Spinal cord (tissue), 10 donors: ENCODE measurements around the gene VTCN1. TPM values are rescaled to one million over a fixed set of nuclear protein-coding genes. Genes with fewer than 3 reads are reported as not detected.

Source experiments
- DNase-seq, 6 donors: peaks; one replicate each; pipeline versions ENCODE4 v3.0.0 to v3.0.0-alpha.2; 2013 to 2015; ENCODE audit warnings: low spot score in 6 of 6, low read depth in 4 of 6
- H3K27ac ChIP-seq: one replicate; pipeline ENCODE4 v1.5.1; 2013; ENCODE audit warnings: low read depth, low read length, control low read depth
- H3K27me3 ChIP-seq: one replicate; pipeline ENCODE4 v1.6.1; 2013; ENCODE audit warnings: low read length; ENCODE audit not compliant: control insufficient read depth, insufficient read depth
- H3K36me3 ChIP-seq: one replicate; pipeline ENCODE4 v1.6.1; 2013; ENCODE audit warnings: low read length; ENCODE audit not compliant: control insufficient read depth, insufficient read depth
- H3K4me1 ChIP-seq: one replicate; pipeline ENCODE4 v1.6.1; 2013; ENCODE audit warnings: low read length; ENCODE audit not compliant: control insufficient read depth, insufficient read depth
- H3K4me3 ChIP-seq: one replicate; pipeline ENCODE4 v1.5.1; 2013; ENCODE audit warnings: low read depth, low read length, control low read depth
- H3K9me3 ChIP-seq: one replicate; pipeline ENCODE4 v1.6.1; 2013; ENCODE audit warnings: low read length; ENCODE audit not compliant: control insufficient read depth, insufficient read depth
- WGBS: methylation state at CpG from one replicate; pipeline ENCODE4 v1.1.5; 2013; ENCODE audit warnings: missing lambda C conversion rate; ENCODE audit not compliant: insufficient coverage; 5-methylcytosine and 5-hydroxymethylcytosine counted together
- polyA plus RNA-seq, 2 donors: library from polyadenylated mRNA; unstranded; fragments of 120-200 nt; gene quantifications; one replicate each; pipeline ENCODE4 v1.2.1, GENCODE V29; 2013; ENCODE audit not compliant: insufficient read length in 2 of 2
- total RNA-seq, 2 donors: library from RNA; depleted of rRNA in 1 of 2; stranded (reverse); fragments of 120-200 nt in 1 of 2; fragments of >200 nt in 1 of 2; gene quantifications; one replicate each; pipeline versions ENCODE4 v1.2.3 to v1.2.4, GENCODE V29; 2013 to 2014
- donor health status: healthy.

Gene VTCN1
- total and polyA plus RNA-seq, 4 donors, result 0.33 to 0.82 (median 0.59) TPM

DNA sequence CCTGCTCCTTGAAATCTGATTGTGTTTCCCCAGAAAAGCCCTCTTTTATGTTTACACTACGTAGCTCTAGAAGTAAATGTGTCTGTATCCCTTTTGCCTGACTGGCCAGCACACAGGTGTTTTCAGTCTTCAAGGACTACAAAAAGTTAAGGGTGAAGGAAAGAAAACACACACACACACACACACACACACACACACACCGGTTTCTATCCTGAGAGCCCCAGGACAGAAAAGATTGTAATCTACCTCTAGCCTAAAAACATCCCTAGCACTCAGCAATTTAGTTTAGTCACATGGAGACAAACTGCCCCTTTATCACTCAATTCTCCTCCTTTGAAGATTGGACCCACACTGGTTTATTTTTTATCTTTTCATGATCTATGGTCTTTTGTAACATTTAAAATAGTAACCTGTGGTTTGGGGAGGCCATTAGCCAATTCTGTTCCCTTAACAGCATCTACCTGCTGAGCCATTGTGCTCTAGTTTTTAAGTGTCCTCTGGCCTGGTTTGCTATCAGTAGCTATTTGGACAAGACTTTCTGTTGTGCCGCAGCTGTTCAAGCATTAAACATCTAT lies 73.4 kb downstream of the VTCN1 start:
- no peak overlapping the region for H3K27ac ChIP-seq
- WGBS, result no CpG with 5 or more reads among the region's 3 CpGs
- no peaks in the 10 kb centered on the region for H3K9me3 ChIP-seq
- DNase-seq, result peak in 1 of 6 donors; percentile 20
- H3K4me3 ChIP-seq, result no peak overlapping the region
- H3K27me3 ChIP-seq, result no peaks in the 10 kb centered on the region
- H3K4me1 ChIP-seq, result no peaks in the 10 kb centered on the region
- no peaks in the 10 kb centered on the region for H3K36me3 ChIP-seq

DNA sequence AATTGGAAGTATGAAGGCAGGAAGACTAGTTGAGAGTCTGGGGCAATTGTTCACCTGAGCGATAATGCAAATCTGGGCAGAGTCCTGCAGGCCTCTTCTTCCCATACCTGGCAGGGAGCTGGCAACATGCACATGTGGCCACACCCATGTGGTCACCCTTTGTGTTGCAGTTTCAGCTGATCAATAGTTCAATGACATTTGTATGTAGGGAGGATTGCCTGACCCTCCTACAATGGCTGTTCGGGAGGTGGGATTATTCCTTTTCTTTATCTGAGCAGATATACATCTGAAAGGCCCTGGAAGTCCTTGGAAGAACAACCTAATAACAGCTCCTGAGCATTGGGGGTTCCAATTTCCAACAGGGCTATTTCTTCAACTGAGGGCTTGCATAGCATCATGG lies 74.0 kb downstream of the VTCN1 start:
- Histone ChIP-seq H3K27me3 (no peaks in the 10 kb centered on the region), H3K4me1 (no peaks in the 10 kb centered on the region), H3K27ac (no peak overlapping the region), H3K36me3 (no peaks in the 10 kb centered on the region), H3K4me3 (no peak overlapping the region), H3K9me3 (no peaks in the 10 kb centered on the region)
- no peak for DNase-seq
- WGBS, result 53% methylated on average over 2 of the region's 2 CpGs

DNA sequence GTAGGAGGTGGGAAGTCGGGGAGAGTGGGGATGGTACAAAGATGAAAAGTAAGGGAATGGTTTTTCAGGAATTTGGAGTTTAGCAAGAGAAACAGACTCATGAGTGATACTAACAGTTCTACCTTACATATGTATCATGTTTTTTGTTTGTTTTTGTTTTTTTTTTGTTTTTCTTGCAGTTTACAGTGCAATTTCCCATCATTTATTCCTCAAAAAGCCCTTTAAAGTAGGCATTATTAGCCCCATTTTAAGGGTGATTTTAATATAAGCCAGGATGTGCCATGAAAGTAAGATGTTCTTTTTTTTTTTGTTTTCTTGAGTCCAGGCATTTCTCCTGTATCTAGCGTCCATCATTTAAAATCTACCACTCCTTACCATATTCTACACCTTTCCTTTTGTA lies 75.4 kb downstream of the VTCN1 start:
- Histone ChIP-seq H3K9me3 (no peaks in the 10 kb centered on the region), H3K4me3 (no peak overlapping the region), H3K27me3 (no peaks in the 10 kb centered on the region), H3K36me3 (no peaks in the 10 kb centered on the region), H3K27ac (no peak overlapping the region), H3K4me1 (no peaks in the 10 kb centered on the region)
- WGBS, result 33% methylated on average over 1 of the region's 2 CpGs
- no peak for DNase-seq

DNA sequence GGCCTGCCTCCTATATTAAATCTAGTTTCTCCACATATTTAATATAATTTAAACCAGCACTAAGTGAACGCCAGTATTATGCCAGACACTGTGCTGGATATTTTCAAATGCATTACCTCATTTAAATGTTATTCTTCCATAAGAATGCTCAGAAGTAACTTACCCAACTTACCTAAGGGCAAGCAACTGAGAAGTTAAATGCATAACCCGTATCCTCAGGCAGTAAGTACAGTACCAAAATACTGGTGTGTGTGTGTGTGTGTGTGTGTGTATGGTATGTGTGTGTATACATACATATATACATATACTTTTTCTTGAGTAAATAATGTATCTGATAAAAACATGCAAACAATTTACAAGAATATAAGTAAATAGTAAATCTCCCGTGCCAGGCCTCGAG lies 80.2 kb downstream of the VTCN1 start:
- no peaks in the 10 kb centered on the region for H3K27me3 ChIP-seq
- no peaks in the 10 kb centered on the region for H3K9me3 ChIP-seq
- DNase-seq, result no peak
- H3K36me3 ChIP-seq, result no peaks in the 10 kb centered on the region
- H3K27ac ChIP-seq, result no peak overlapping the region
- WGBS, result 67% methylated on average over 1 of the region's 4 CpGs
- no peaks in the 10 kb centered on the region for H3K4me1 ChIP-seq
- H3K4me3 ChIP-seq, result no peak overlapping the region

DNA sequence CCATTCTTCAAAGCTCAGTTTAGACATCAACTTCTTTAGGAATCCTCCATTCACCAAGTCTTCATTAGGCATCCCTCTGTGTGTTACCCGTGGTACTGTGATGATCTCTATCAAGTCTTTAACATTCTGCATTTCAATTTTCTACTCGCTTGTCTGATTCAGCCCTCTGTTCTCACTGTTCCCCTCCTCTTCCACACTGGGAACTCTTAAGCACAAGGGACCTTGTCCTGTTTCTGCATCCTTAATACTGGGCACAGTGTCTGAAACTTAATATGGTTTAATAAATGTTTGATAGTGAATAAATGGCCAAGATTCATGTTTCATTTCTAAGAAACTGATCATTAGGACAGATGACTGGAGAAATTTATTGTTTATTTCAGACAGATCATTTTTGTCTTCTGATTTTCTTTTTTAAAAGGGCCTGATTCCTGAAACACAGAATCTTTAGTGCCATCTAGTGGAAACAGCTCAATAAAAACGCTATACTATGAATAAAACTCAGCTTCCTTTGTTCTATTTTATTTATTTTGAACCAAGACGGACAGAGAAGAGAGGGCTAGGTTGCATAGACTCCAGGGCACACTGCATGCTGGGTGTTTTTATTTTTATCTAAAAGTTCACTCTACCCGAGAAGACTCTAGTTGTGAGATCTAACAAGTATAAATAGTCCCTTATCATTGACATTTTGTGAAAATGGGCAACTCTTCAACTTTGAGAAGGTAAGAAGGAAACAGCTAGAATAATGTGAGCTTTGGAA lies 82.2 kb downstream of the VTCN1 start:
- DNase-seq, result peak in 3 of 6 donors; percentile 47 to 91 (median 82)
- H3K4me3 ChIP-seq, result no peak overlapping the region
- H3K27me3 ChIP-seq, result no peaks in the 10 kb centered on the region
- H3K36me3 ChIP-seq, result no peaks in the 10 kb centered on the region
- WGBS, result 70% methylated on average over 1 of the region's 5 CpGs
- H3K9me3 ChIP-seq, result no peaks in the 10 kb centered on the region
- no peaks in the 10 kb centered on the region for H3K4me1 ChIP-seq
- no peak overlapping the region for H3K27ac ChIP-seq

DNA sequence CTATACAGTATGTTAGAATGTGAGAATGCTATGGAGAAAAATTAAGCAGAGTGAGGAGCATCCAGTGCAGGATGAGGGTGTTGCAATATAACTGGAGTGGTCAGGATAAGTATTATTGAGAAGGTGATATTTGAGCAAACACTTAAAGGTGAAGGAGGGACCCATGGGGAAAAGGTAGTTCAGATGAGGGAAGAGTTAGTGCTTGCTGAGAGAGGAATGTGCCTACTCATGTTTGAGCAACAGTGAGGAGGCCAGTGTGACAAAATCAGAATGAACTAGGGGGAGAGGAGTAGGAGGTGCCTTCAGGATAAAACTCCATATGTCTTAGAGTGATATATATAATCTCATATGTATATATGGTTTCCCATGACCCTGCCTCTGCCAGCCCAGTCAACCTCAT lies 82.9 kb downstream of the VTCN1 start:
- Histone ChIP-seq H3K36me3 (no peaks in the 10 kb centered on the region), H3K9me3 (no peaks in the 10 kb centered on the region), H3K4me3 (no peak overlapping the region), H3K27ac (no peak overlapping the region), H3K27me3 (no peaks in the 10 kb centered on the region), H3K4me1 (no peaks in the 10 kb centered on the region)
- DNase-seq, result no peak

DNA sequence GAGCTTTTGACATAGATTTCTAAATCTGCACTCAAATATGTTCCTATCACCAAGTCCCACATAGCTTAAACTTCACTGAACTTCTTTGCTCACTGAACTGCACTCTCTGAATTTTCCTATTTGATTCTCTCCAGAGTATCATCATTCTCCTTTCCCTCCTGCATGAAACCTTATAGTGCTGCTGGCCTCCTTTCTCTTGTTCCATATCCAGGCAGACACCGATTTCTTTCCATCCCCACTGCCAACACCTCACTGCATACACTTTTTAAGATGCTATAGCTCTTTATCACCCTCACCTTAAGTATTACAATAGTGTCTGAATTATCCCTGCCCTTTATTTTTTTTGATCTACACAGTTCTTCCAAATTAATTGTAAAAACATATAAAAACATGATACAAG lies 86.1 kb downstream of the VTCN1 start:
- DNase-seq, result no peak
- 83% methylated on average over 1 of the region's 1 CpG for WGBS
- H3K4me3 ChIP-seq, result no peak overlapping the region
- H3K36me3 ChIP-seq, result no peaks in the 10 kb centered on the region
- peaks cover 16% of the 10 kb centered on the region for H3K4me1 ChIP-seq
- H3K27me3 ChIP-seq, result no peaks in the 10 kb centered on the region
- no peak overlapping the region for H3K27ac ChIP-seq
- no peaks in the 10 kb centered on the region for H3K9me3 ChIP-seq

DNA sequence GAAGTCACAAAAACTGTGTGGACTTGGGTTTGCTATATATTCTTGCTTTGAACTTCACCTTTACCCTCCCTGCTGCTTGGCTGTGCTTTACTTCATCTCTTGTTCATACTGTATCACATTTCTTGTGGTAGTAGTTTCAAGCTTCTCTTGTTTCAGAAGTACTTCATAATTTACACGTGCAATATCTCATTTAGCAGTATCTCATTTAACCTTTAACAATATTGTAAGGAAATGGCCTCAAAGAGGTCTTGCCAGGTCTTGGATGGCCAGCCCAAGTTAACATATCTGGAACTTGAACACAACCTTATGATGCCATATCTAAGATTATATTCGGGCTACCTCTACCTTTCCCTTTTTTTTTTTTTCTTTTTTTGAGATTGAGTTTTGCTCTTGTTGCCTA lies 87.5 kb downstream of the VTCN1 start:
- peaks cover 19% of the 10 kb centered on the region for H3K4me1 ChIP-seq
- no peaks in the 10 kb centered on the region for H3K9me3 ChIP-seq
- H3K4me3 ChIP-seq, result no peak overlapping the region
- WGBS, result no CpG with 5 or more reads among the region's 2 CpGs
- no peaks in the 10 kb centered on the region for H3K27me3 ChIP-seq
- H3K36me3 ChIP-seq, result peaks cover 3% of the 10 kb centered on the region
- no peak overlapping the region for H3K27ac ChIP-seq
- DNase-seq, result no peak

DNA sequence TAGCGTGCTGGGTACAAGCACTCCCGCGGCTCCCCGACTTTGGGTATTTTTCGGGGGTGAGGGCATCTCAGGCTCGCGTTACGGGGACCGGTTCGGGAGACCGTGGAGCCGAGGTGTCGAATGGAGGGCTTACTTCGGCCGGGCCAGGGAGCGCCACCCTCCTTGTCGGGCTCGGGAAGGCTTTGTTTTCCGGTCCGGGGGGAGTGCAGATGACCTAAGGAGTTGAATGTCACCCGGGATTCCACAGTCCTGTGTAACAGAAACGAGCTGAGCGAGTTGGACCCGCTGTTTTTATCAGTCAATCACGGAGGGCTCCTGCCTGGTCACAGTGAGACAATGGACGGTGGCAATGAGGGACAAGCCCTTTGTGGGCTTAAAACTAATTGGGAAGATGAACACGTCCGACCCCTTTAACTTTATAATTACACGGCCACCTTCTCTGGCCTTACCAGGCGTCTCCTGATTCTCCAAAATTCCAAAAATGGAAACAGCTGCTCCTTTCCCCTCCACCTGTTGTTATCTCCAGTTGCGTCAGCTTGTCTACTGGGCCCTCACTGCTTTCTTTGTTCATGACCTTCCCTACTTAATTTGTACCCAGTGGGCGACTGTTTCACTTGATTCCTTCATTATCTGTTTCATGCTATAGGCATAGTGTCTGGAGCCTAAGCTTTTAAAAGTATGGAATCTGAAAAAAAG lies 88.2 kb downstream of the VTCN1 start:
- peak overlapping the region; percentile 89 for H3K4me3 ChIP-seq
- no peaks in the 10 kb centered on the region for H3K27me3 ChIP-seq
- peaks cover 5% of the 10 kb centered on the region for H3K36me3 ChIP-seq
- peak overlapping the region; percentile 97 for H3K27ac ChIP-seq
- no peak for DNase-seq
- 9% methylated on average over 26 of the region's 32 CpGs for WGBS
- H3K9me3 ChIP-seq, result no peaks in the 10 kb centered on the region
- H3K4me1 ChIP-seq, result peaks cover 23% of the 10 kb centered on the region
